K562 (cell line): ENCODE data around the gene SMG9. TPM values are rescaled to one million over a fixed set of nuclear protein-coding genes. Genes with fewer than 3 reads are reported as not detected.

Experiments used
- CUX1 ChIP-seq: fragments of 200-800 bp; sonication (Bioruptor generic); IDR thresholded peaks from 2 replicates; pipeline ENCODE4 v1.6.1; 2016; ENCODE audit warnings: missing genetic modification characterization, missing compliant biosample characterization
- ETV5 ChIP-seq: sonication (generic); formaldehyde crosslinking; IDR thresholded peaks from 2 replicates; pipeline ENCODE4 v1.4.0; 2020; ENCODE audit warnings: low read depth, mild to moderate bottlenecking, missing genetic modification reagents
- HDAC1 ChIP-seq, 2 experiments: fragments of 450-650 bp; IDR thresholded peaks; 2 replicates each; pipeline ENCODE4 v1.6.1; 2016 to 2017; ENCODE audit warnings: inconsistent platforms in 1 of 2, mild to moderate bottlenecking in 1 of 2, moderate library complexity in 1 of 2
- HDAC3 ChIP-seq: fragments of 450-650 bp; IDR thresholded peaks from 2 replicates; pipeline ENCODE4 v1.6.1; 2018; ENCODE audit warnings: borderline replicate concordance, mild to moderate bottlenecking, moderate library complexity; ENCODE audit not compliant: partially characterized antibody
- JUND ChIP-seq, 2 experiments: IDR thresholded peaks; 2 replicates in 1 of 2; 3 replicates in 1 of 2; pipeline ENCODE4 v1.6.1; 2011; ENCODE audit warnings: borderline replicate concordance in 2 of 2, low read depth in 2 of 2, low read length in 2 of 2, improper control_type of control experiment in 1 of 2, missing biosample characterization in 1 of 2, missing genetic modification characterization in 1 of 2, missing genetic modification reagents in 1 of 2
- KLF13 ChIP-seq: fragments of 450-650 bp; IDR thresholded peaks from 2 replicates; pipeline ENCODE4 v1.6.1; 2016; ENCODE audit warnings: missing genetic modification characterization, low read depth, mild to moderate bottlenecking, missing compliant biosample characterization, moderate library complexity, borderline replicate concordance
- MCM3 ChIP-seq: fragments of 450-650 bp; IDR thresholded peaks from 2 replicates; pipeline ENCODE4 v1.6.1; 2016
- RBM14 ChIP-seq: fragments of 200-400 bp; formaldehyde crosslinking; IDR thresholded peaks from 2 replicates; pipeline ENCODE4 v1.6.1; 2018; ENCODE audit warnings: low read depth, mild to moderate bottlenecking, low read length, moderate library complexity, borderline replicate concordance; ENCODE audit not compliant: insufficient read depth
- THAP12 ChIP-seq: fragments of 250-450 bp; sonication (Bioruptor Pico); IDR thresholded peaks from 2 replicates; pipeline ENCODE4 v1.9.0; 2021; ENCODE audit warnings: mild to moderate bottlenecking, inconsistent platforms
- ZKSCAN1 ChIP-seq: fragments of 150-350 bp; IDR thresholded peaks from 2 replicates; pipeline ENCODE4 v1.6.1; 2016; ENCODE audit warnings: low read depth, low read length
- polyA plus RNA-seq, 8 experiments: library from polyadenylated mRNA; depleted of rRNA in 4 of 8; stranded (reverse) in 5 of 8; unstranded in 3 of 8; fragments of >200 nt; fragmentation: Nextera tagmentation in 2 of 8; fragmentation: Illumina TruSeq in 1 of 8; extraction: Ambion mirVana in 2 of 8; extraction: Trizol in 1 of 8; gene quantifications; 2 replicates each; pipeline versions ENCODE4 v1.2.1 to v1.2.3, GENCODE V29; 2011 to 2014; ENCODE audit warnings: inconsistent platforms in 1 of 8, missing spikeins in 1 of 8
- total RNA-seq, 7 experiments: library from RNA; depleted of rRNA in 6 of 7; stranded (reverse); fragments of >200 nt in 6 of 7; fragmentation: Illumina TruSeq in 2 of 7; extraction: Trizol in 2 of 7; gene quantifications; 2 replicates each; pipeline versions ENCODE4 v1.2.1 to v1.2.3, GENCODE V29; 2011 to 2021; ENCODE audit warnings: low replicate concordance in 1 of 7

SMG9 gene
- total and polyA plus RNA-seq, 9 of the 15 experiments (the other 6 are each of a cell fraction or from before 2014, with no cell fraction given) = 1.7 to 79.7 (median 40.2) TPM

GRCh38 chr19:43754503-43755255, at the start of gene SMG9 (continued):
- TF ChIP-seq JUND (IDR thresholded peaks at IDR 0.05; ENCODE audit: borderline replicate concordance, low read depth, low read length) (peak; percentile 37; the same call in 1 of the 2 replicates), JUND (tag; IDR thresholded peaks at IDR 0.05; ENCODE audit: borderline replicate concordance, low read depth, low read length) (peak; percentile 38; the same call in 1 of the 3 replicates), HDAC3 (no peak), ETV5 (peak; percentile 54), RBM14 (no peak), MCM3 (no peak), KLF13 (tag) (0 out of 2 replicates have a peak, but pooled peaks have one; percentile 37), HDAC1 (IDR thresholded peaks at IDR 0.05) (0 out of 4 replicates have a peak, but pooled peaks of 1 of the 2 experiments have one; percentile 69), CUX1 (CRISPR knock-in tag) (no peak), THAP12 (CRISPR knock-in tag) (peak; percentile 88), ZKSCAN1 (peak; percentile 29; the same call in 1 of the 2 replicates)
